HG03108 (cell line): Measurements from ENCODE around the gene MTX1.

Source experiments
- ATAC-seq: cut with Tn5 transposase; IDR thresholded peaks from one replicate; pipeline ENCODE4 v1.9.1; 2021; ENCODE audit warnings: moderate library complexity; ENCODE audit not compliant: unreplicated experiment

Gene MTX1

GRCh38 chr1:155255243-155256007 lies 46.9 kb downstream of the MTX1 start, which contains the start of gene ENTREP3:
ENTREP3 (minus strand) TSS chr1:155255483; CDS start chr1:155254877, 606 bp downstream.
- ATAC-seq: peak; percentile 45

DNA sequence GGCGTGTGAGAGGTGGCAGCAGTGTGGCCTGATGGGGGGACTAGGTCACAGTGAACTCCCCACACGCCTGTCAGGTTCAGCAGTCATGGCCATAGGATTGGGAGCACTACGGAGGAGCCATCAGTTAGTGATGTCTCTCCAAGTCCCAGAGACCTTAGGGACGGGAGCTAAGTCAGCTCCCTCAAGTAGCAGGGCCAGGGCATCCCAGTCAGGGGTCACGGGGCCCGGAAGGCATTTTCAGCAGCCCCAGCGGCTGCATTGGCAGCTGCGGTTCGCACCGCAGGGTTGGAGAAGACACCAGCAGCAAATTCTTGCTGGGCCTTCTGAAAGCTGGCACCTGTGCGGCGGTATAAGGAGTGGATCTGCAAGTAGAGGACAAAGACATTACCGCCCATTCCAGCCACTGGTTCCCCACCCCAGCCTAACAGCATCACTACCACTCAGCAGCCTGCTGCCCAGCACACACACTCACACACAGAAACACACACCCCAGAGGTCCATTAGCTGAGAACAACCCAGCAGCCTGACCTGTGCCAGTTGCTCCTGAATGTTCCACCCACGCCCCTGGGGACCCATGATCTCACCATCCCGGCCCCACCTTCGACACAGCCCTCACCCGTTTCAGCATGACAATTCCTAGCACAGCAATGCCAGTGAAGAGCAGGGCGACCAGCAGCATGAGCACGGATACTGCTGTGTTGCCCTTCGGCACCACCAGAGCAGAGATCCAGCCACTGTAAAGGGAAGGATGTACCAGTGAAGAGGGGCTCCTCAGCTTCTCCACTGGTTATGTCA lies 47.8 kb downstream of the MTX1 start:
- no peak for ATAC-seq

DNA sequence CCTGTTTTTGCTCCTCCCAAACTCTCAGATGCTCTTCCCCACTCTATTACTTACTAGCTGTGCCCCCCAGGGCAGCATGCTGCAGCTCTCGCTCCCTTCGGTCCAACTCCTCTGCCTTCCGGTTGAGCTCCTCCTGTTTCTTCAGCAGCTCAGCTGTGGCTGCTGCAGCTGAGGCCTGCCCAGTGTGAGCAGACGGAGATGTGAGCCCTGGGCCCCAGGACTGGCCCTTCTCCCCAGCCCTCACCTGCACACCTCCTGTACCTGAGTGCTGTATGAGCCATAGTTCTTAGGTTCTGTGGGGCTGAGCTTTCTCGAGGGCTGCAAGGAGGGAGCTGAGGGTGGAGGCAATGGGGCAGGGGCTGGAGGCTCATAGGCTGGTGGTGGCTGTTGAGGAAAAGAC lies 51.8 kb downstream of the MTX1 start:
- no peak for ATAC-seq

- ATAC-seq: peak; percentile 8
Measured at GRCh38 chr1:155261493-155261851, 53.0 kb downstream of the MTX1 start.

DNA sequence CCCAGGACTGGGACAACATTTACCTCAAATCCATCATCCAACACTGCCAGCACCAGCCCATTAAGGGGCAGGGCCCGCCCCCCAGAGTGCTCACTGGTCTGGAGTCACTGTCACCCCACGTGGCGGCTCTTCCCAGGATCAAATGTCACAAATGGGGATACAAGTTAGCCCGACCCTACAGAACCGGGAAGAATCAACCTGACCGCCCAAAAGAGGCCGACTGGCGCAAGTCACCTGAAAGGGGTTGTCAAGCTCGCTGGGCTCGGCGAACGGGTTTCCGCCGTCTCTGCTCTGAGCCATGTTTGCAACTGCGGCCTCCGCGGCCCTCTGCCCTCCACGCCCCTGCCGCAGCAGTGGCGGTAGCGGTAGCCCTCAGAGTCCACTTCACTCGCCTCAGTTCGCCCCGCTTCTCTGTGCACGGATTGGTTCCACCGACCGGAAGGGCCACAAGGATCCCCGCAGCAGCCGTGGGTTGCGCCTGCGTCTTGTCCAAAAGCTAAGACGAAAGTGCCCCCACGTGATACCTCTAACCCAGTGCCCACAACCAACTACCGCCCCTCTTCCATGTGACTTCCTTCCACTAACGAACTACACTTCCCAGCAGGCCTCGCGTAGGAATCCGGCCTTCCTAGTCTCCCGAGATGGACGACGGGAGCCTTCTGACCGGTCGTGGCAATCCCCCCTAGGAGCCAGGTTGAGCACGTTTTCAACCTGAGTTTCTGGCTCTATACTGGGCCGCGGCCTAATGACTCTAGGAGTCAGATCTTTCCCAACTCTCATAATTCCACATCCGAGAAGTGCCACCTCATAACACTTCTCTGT lies 53.6 kb downstream of the MTX1 start, which contains the start of gene SCAMP3:
Gene SCAMP3, minus strand, starts transcription at position 509 of the 822 bp plus-strand sequence. Its CDS starts 209 bp downstream, at position 300.
- ATAC-seq: peak; percentile 92

DNA sequence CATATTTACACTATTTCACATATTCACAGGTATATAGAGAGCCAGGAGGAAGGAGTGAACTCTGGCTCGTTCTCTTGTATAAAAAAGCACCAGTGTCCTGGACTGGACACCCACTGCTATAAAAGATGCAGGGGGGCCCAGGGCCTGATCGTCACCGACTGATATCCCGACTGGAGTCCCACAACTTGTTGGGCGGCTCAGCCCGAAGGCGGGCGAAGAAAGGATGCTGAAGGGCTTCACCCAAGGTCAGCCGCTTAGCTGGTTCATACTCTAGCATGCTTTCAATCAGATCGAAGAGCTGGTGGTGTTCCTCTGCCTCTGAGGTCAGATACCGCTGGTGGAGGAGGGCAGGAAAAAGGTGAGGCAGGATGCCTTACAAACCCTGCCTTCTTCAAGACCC lies 54.6 kb downstream of the MTX1 start:
- ATAC-seq: no peak
